Activated CD8-positive, alpha-beta T cell treated with anti-CD3 and anti-CD28 coated beads for 36 hours (primary cell): ENCODE measurements around the gene RAB28. TPM values are rescaled to one million over a fixed set of nuclear protein-coding genes. Genes with fewer than 3 reads are reported as not detected.

Experiments used
- ATAC-seq: fragments of 200-7000 bp; cut with Tn5 transposase; one replicate; pipeline ENCODE4 v1.10.0; 2021; ENCODE audit warnings: mild to moderate bottlenecking, moderate library complexity
- CTCF ChIA-PET: fragments of 350-600 bp; sonication (Branson Sonifier 250); formaldehyde crosslinking; loops from one replicate; lab custom pipeline; 2021; ENCODE audit warnings: antibody characterized with exemption; lab: Charles Lee
- POLR2A ChIA-PET: fragments of 350-600 bp; sonication (Branson Sonifier 250); formaldehyde crosslinking; loops from one replicate; lab custom pipeline; 2021; ENCODE audit warnings: antibody characterized with exemption; lab: Charles Lee
- DNase-seq: peaks from one replicate; pipeline ENCODE4 v3.0.0-alpha.2; 2020
- H3K27ac Mint-ChIP-seq: one replicate; pipeline ENCODE4 v1.8.0; 2021; ENCODE audit warnings: mild to moderate bottlenecking, mixed read lengths
- H3K27me3 Mint-ChIP-seq: one replicate; pipeline ENCODE4 v1.8.0; 2021; ENCODE audit warnings: mixed read lengths
- H3K36me3 Mint-ChIP-seq: one replicate; pipeline ENCODE4 v1.8.0; 2021; ENCODE audit warnings: low read depth, mixed read lengths
- H3K4me1 Mint-ChIP-seq: one replicate; pipeline ENCODE4 v1.8.0; 2021; ENCODE audit warnings: low read depth, mixed read lengths
- H3K4me3 Mint-ChIP-seq: one replicate; pipeline ENCODE4 v1.8.0; 2021; ENCODE audit warnings: mild to moderate bottlenecking, moderate library complexity, mixed read lengths
- H3K9me3 Mint-ChIP-seq: one replicate; pipeline ENCODE4 v1.8.0; 2021; ENCODE audit warnings: mixed read lengths
- intact Hi-C: fragments of 100-400 bp; cut with micrococcal nuclease; formaldehyde crosslinking; loops from one replicate; pipeline ENCODE4 v1.10.0; 2022
- total RNA-seq, 2 experiments: library from RNA; stranded (reverse); gene quantifications; one replicate each; pipeline ENCODE4 v1.2.3, GENCODE V29; 2021
- TF ChIP-seq, protein P1 (sequence below): fragments of 200-600 bp; IDR thresholded peaks from one replicate; pipeline ENCODE4 v1.8.0; 2022; ENCODE audit warnings: antibody characterized with exemption, mild to moderate bottlenecking

RAB28 gene
- total RNA-seq, 2 experiments from 2014 or later: 12.5 to 13.1 TPM

DNA sequence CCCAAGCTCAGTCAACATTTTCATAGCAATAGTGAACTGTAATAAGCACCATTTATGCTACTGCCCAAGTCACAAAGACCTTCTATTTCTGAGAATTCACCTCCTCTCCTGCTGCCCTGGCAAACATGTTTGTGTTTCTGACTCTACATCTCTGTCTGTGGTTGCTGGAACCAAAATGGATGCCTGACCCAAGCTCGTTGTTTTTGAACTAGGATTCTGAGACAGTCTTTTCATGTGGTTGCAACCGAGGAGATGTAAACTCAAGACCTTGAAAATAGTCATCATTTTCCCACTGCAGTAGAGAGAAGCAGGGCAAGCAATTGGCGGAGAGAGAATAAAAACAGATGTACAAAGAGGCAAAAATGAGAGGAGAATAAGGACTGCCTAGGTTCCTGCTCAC, 160.2 kb downstream of the RAB28 start:
- H3K4me3 Mint-ChIP-seq: no peak overlapping the region
- POLR2A ChIA-PET: interaction anchor here (0.7 kb wide), 1 partner anchor 86 kb away, joined by 3 read pairs; no protein-coding TSS in a partner anchor
- H3K27ac Mint-ChIP-seq: no peak overlapping the region
- ATAC-seq (no peak), DNase-seq (no peak)
- CTCF ChIA-PET: interaction anchor here (1.0 kb wide), 1 partner anchor 14 kb away, joined by 3 read pairs; no protein-coding TSS in a partner anchor
- peaks cover 14% of the 10 kb centered on the region for H3K9me3 Mint-ChIP-seq
- H3K27me3 Mint-ChIP-seq: no peaks in the 10 kb centered on the region
- H3K4me1 Mint-ChIP-seq: no peaks in the 10 kb centered on the region
- H3K36me3 Mint-ChIP-seq: peaks cover 22% of the 10 kb centered on the region
- intact Hi-C loops: no loop called here
- TF ChIP-seq, protein P1, sequence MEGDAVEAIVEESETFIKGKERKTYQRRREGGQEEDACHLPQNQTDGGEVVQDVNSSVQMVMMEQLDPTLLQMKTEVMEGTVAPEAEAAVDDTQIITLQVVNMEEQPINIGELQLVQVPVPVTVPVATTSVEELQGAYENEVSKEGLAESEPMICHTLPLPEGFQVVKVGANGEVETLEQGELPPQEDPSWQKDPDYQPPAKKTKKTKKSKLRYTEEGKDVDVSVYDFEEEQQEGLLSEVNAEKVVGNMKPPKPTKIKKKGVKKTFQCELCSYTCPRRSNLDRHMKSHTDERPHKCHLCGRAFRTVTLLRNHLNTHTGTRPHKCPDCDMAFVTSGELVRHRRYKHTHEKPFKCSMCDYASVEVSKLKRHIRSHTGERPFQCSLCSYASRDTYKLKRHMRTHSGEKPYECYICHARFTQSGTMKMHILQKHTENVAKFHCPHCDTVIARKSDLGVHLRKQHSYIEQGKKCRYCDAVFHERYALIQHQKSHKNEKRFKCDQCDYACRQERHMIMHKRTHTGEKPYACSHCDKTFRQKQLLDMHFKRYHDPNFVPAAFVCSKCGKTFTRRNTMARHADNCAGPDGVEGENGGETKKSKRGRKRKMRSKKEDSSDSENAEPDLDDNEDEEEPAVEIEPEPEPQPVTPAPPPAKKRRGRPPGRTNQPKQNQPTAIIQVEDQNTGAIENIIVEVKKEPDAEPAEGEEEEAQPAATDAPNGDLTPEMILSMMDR: no peak

- Mint-ChIP-seq H3K9me3 (peaks cover 14% of the 10 kb centered on the region), H3K27ac (no peak overlapping the region), H3K4me1 (no peaks in the 10 kb centered on the region), H3K36me3 (peaks cover 22% of the 10 kb centered on the region), H3K27me3 (no peaks in the 10 kb centered on the region), H3K4me3 (no peak overlapping the region)
- intact Hi-C loops: no loop called here
- no peak for ATAC-seq
- TF ChIP-seq, protein P1: no peak
- ChIA-PET POLR2A (no interaction called here), CTCF (interaction anchor here (0.6 to 1.1 kb wide), 2 partner anchors 10 to 718 kb away, joined by 3 read pairs; no protein-coding TSS in a partner anchor)
- no peak for DNase-seq
Measured at GRCh38 chr4:13322681-13323101, 161.4 kb downstream of the RAB28 start.

Other genes starting within 250 kb of the RAB28 start
- gene NKX3-2, start 60.2 kb upstream of the RAB28 start, total RNA-seq: not detected
- 10 to 100 TPM; 27.2 to 28.9 TPM for gene BOD1L1, start 143.4 kb upstream of the RAB28 start, total RNA-seq